Skeletal muscle tissue (tissue), 4 donors: ENCODE data around the gene DLG2. TPM values are rescaled to one million over a fixed set of nuclear protein-coding genes. Genes with fewer than 3 reads are reported as not detected.

ENCODE experiments used
- H3K27ac ChIP-seq: one replicate; pipeline ENCODE4 v1.7.0; 2013; ENCODE audit warnings: mild to moderate bottlenecking, low read depth, low read length, inconsistent platforms
- H3K27me3 ChIP-seq, 3 donors: one replicate each; pipeline ENCODE4 v1.7.0; 2013; ENCODE audit warnings: low read length in 3 of 3; ENCODE audit not compliant: control insufficient read depth in 3 of 3, insufficient read depth in 3 of 3
- H3K36me3 ChIP-seq, 3 donors: one replicate each; pipeline ENCODE4 v1.7.0; 2013; ENCODE audit warnings: low read length in 3 of 3; ENCODE audit not compliant: control insufficient read depth in 3 of 3, insufficient read depth in 3 of 3
- H3K4me1 ChIP-seq, 3 donors: one replicate each; pipeline ENCODE4 v1.7.0; 2013; ENCODE audit warnings: low read length in 3 of 3, mild to moderate bottlenecking in 3 of 3; ENCODE audit not compliant: control insufficient read depth in 3 of 3, insufficient read depth in 3 of 3
- H3K4me3 ChIP-seq, 3 donors: one replicate each; pipeline ENCODE4 v1.7.0; 2013; ENCODE audit warnings: low read length in 3 of 3
- H3K9ac ChIP-seq, 3 donors: one replicate each; pipeline ENCODE4 v1.7.0; 2013; ENCODE audit warnings: low read length in 3 of 3, mild to moderate bottlenecking in 3 of 3, moderate library complexity in 2 of 3, low read depth in 1 of 3
- H3K9me3 ChIP-seq, 3 donors: one replicate each; pipeline ENCODE4 v1.7.0; 2013; ENCODE audit warnings: low read length in 3 of 3; ENCODE audit not compliant: control insufficient read depth in 3 of 3
- total RNA-seq: library from RNA; depleted of rRNA; stranded (reverse); fragments of >200 nt; gene quantifications from one replicate; pipeline ENCODE4 v1.2.3, GENCODE V29; 2014
- donor health status: Osteomylitis.

Gene DLG2
- total RNA-seq, 1 donor from 2014 or later, result 18.3 TPM

DNA sequence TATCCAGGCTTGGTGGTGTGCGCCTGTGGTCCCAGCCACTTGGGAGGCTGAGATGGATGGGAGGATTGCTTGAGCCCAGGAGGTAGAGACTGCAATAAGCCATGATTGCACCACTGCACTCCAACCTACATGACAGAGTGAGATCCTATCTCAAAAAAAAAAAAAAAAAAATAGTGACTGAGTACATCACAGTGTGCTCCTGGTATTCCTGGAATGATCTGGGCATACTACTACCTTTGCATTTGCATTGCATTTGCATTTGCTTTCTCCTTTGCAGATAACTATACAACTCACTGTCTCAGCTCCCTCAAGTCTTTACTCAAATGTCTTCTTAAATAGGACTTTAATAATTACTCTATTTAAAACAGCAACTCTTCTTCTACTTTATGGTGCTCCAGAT, 51.8 kb downstream of the DLG2 start:
- Histone ChIP-seq H3K27ac (no peak overlapping the region), H3K36me3 (no peaks in the 10 kb centered on the region)

DNA sequence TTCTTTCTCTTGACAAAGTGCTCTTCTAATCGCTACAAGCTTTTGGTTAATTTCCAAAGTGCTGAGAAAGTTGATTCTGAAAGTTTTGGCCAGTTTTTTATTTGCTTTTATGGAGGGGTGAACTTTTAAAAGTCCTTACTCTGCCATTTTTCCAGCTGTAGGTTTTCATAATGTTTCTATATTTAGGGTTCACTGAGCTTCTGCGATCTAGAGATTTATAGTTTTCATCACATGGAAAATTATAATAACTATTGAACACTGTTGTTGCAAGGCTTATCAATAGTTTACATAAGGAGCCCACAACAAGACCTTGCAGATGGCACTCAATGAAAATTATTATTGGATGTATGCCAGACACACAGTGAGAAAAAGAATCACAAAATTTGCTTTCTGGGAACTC, 55.1 kb downstream of the DLG2 start:
- Histone ChIP-seq H3K9ac (no peak overlapping the region), H3K27ac (no peak overlapping the region), H3K27me3 (no peaks in the 10 kb centered on the region), H3K4me1 (no peaks in the 10 kb centered on the region), H3K9me3 (no peaks in the 10 kb centered on the region), H3K36me3 (no peaks in the 10 kb centered on the region), H3K4me3 (no peak overlapping the region)

More for the DNA sequence above, 51.8 kb downstream of the DLG2 start:
- Histone ChIP-seq H3K4me3 (no peak overlapping the region), H3K4me1 (no peaks in the 10 kb centered on the region), H3K9ac (no peak overlapping the region), H3K9me3 (no peaks in the 10 kb centered on the region), H3K27me3 (no peaks in the 10 kb centered on the region)

DNA sequence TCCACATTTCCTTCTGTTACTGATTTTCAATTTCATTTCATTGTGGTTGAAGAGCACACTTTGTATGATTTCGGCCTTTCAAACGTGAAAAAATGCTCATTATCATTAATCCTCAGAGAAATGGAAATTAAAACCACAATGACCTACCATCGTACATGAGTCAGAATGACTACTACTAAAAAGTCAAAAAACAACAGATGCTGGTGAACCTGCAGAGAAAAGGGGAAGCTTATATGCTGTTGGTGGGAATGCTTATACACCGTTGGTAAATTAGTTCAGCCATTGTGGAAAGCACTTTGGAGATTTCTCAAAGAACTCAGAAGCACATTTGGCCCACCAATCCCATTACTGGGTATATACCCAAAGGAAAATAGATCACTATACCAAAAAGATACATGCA, 57.6 kb downstream of the DLG2 start:
- no peaks in the 10 kb centered on the region for H3K4me1 ChIP-seq
- no peak overlapping the region for H3K4me3 ChIP-seq
- no peaks in the 10 kb centered on the region for H3K9me3 ChIP-seq
- no peak overlapping the region for H3K9ac ChIP-seq
- H3K36me3 ChIP-seq, result no peaks in the 10 kb centered on the region
- H3K27ac ChIP-seq, result no peak overlapping the region
- no peaks in the 10 kb centered on the region for H3K27me3 ChIP-seq

DNA sequence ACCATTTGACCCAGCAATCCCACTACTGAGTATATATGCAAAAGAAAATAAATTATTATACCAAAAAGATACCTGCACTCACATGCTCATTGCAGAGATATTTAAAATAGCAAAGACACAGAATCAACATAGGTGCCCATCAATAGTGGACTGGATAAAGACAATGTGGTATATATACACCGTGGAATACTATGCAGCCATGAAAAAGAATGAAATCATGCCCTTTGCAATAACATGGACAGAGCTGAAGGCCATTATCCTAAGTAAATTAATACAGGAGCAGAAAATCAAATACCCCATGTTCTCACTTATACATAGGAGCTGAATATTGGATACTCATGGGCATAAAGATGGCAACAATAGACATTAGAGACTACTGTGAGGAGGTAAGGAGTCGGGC, 68.7 kb downstream of the DLG2 start:
- H3K27me3 ChIP-seq, result no peaks in the 10 kb centered on the region
- no peaks in the 10 kb centered on the region for H3K36me3 ChIP-seq
- H3K9me3 ChIP-seq, result peaks cover 0 to 3% (median 0%) of the 10 kb centered on the region in 3 donors

DNA sequence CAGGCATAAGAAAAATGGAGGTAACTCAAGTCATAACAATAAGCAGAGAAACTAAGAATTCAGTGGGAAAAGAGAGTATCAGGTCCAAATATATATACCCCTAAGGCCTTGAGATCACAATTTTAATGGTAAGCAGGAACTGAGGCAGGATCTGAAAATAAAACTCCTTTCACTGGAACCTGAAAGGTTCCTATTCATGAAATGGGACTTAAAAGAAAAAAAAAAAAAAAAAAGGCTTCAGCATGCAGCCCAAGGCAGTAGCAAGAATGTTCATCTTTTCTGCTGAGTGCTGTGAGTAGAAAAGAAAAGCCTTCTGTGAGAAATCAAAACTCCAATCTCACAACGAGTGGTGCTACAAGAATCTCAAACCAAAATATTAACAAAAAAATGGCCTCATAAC, 75.3 kb downstream of the DLG2 start:
- no peak overlapping the region for H3K9ac ChIP-seq
- no peaks in the 10 kb centered on the region for H3K27me3 ChIP-seq

More for the DNA sequence above, 68.7 kb downstream of the DLG2 start:
- Histone ChIP-seq H3K9ac (no peak overlapping the region), H3K4me3 (no peak overlapping the region), H3K4me1 (no peaks in the 10 kb centered on the region), H3K27ac (no peak overlapping the region)

DNA sequence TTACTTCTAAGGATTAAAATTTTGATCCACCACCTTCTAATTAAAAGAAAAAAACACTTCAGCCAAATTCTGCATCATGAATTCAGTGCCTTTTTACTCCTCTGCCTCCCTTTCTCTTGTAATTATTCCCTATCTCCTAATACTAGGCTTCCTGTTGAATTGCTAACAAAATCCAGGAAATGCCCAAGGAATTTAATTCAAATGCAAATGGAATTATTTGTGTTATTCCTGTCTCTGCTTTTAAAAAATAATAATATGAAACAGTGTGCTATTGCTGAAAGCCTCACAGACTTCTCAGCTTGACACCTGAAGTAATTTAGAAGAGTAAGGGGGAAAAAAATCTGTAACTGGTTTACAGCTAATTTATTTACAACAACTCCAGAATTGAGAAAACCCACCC, 85.5 kb downstream of the DLG2 start:
- Histone ChIP-seq H3K27me3 (no peaks in the 10 kb centered on the region), H3K4me1 (peaks cover 3 to 17% (median 7%) of the 10 kb centered on the region in 3 donors), H3K9ac (no peak overlapping the region), H3K4me3 (no peak overlapping the region), H3K27ac (no peak overlapping the region), H3K36me3 (no peaks in the 10 kb centered on the region), H3K9me3 (no peaks in the 10 kb centered on the region)

More for the DNA sequence above, 75.3 kb downstream of the DLG2 start:
- Histone ChIP-seq H3K4me3 (no peak overlapping the region), H3K36me3 (no peaks in the 10 kb centered on the region), H3K9me3 (no peaks in the 10 kb centered on the region), H3K27ac (no peak overlapping the region), H3K4me1 (no peaks in the 10 kb centered on the region)

DNA sequence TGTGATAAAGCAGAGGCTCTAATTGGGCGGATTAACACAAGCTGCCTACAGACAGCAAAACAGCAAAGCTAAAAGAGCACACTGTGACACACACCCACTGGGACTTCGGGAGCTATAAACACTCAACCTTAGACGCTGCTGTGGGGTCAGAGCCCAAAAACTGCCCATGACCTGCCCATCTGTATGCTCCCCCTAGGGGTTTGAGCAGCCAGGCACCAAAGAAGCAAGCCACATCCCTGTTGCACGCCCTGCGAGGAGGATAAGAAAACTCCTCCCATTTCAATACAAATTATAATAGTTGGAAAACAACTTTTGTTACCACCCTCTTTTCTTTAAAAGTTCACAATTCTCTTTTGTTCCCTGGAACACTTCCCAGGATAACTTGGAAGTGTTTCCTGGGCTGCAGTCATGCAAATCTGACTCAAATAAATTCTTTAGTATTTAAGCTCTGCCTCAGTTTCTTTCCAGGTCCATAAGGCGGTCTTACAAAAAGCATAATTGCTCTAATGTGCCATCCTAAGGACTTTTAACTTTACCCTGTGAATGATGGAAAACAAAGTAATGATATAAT, 86.4 kb downstream of the DLG2 start:
- Histone ChIP-seq H3K27ac (no peak overlapping the region), H3K36me3 (no peaks in the 10 kb centered on the region), H3K9ac (no peak overlapping the region), H3K9me3 (no peaks in the 10 kb centered on the region), H3K27me3 (no peaks in the 10 kb centered on the region), H3K4me3 (no peak overlapping the region), H3K4me1 (peaks cover 3 to 17% (median 7%) of the 10 kb centered on the region in 3 donors)

DNA sequence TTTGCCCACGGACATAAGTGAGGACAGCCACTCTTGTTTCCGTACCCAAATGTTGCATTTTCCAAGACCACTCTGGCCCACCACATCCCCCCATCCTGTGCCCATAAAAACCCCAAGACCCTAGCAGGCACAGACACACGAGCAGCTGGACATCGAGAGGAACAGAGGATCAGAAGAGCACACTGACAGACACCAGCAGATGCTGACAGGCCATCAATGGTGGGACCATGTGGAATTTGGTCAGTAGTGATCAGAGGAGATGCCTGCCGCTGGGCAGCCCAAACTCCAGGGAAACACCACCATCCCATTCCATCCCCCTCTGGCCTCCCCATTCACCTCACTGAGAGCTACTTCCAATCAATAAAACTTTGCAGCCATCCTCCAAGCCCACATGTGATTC, 87.0 kb downstream of the DLG2 start:
- H3K27me3 ChIP-seq, result no peaks in the 10 kb centered on the region
- H3K36me3 ChIP-seq, result no peaks in the 10 kb centered on the region
- no peak overlapping the region for H3K9ac ChIP-seq
- peak overlapping the region; percentile 89 for H3K27ac ChIP-seq
- H3K9me3 ChIP-seq, result peaks cover 0 to 3% (median 0%) of the 10 kb centered on the region in 3 donors
- no peak overlapping the region for H3K4me3 ChIP-seq
- peaks cover 3 to 17% (median 7%) of the 10 kb centered on the region in 3 donors for H3K4me1 ChIP-seq

DNA sequence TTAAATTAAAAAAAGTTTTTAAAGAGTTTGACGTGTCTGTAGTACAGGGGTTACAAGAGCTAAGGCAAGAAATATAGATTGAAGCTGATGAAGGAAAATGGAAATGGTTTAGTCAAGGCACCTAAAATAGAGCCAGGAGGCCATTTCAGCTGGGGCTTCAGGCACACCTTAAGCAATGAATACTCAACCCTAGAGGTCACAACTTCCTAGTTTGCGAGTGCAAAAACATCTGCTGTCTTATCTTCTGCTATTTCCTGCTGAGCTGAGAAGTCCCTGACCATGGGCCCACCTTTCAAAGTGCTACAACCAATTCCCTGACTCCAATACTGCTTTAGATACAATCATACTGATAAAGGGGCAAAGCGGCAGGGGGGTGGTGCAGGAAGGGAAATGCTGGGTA, 87.4 kb downstream of the DLG2 start:
- Histone ChIP-seq H3K4me1 (peaks cover 3 to 17% (median 7%) of the 10 kb centered on the region in 3 donors), H3K9ac (no peak overlapping the region), H3K27me3 (no peaks in the 10 kb centered on the region), H3K4me3 (no peak overlapping the region), H3K9me3 (peaks cover 0 to 3% (median under 1%) of the 10 kb centered on the region in 3 donors), H3K27ac (peak overlapping the region; percentile 89), H3K36me3 (no peaks in the 10 kb centered on the region)

DNA sequence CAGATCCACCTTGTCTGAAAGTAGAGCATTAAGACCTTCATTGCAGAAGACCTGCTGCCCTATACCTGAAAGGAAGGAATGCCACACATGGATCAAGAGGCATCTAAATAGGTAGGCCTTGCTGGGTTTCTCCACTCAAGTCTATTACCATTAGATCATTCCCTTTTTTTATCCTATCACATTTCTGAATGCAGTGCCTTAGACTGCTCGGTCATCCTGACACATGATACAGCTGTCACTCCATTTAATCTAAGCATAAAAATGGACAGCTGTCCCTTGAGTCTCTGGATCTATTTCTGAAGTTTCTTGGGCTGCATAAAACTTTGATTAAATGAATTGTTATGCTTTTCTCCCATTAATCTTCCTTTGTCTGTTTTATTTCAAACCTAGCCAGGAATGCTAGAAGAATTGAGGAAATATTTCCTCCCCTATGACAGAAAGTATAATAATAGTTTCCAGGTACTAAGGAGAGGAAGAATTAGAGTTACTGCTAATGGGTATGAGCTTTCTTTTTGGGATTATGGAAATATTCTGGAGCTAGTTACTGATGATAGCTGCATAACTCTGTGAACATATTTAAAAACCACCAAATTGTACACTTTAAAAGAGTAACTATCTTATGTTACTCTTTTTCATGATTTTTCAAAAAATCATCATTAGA, 88.0 kb downstream of the DLG2 start:
- Histone ChIP-seq H3K27me3 (no peaks in the 10 kb centered on the region), H3K4me3 (no peak overlapping the region), H3K27ac (peak overlapping the region; percentile 89), H3K4me1 (peaks cover 3 to 17% (median 7%) of the 10 kb centered on the region in 3 donors), H3K36me3 (peaks cover 0 to 3% (median 0%) of the 10 kb centered on the region in 3 donors), H3K9me3 (peaks cover 0 to 3% (median 2%) of the 10 kb centered on the region in 3 donors), H3K9ac (peak overlapping the region in 1 of 3 donors; percentile 42)
